ENCODE measurements around the gene GLT6D1.

Gene GLT6D1

GRCh38 chr9:135620558-135620957 lies 18.8 kb downstream of the GLT6D1 start:
- no peak for DNase-seq

- DNase-seq: no peak
These were observed 19.8 kb downstream of the GLT6D1 start for GRCh38 chr9:135619599-135619886.

- no peak for DNase-seq
These were observed 20.3 kb downstream of the GLT6D1 start for GRCh38 chr9:135618866-135619598.

- no peak for DNase-seq
These were observed 21.3 kb downstream of the GLT6D1 start for GRCh38 chr9:135617991-135618411.

GRCh38 chr9:135617538-135617900 lies 21.8 kb downstream of the GLT6D1 start:
- no peak for DNase-seq

GRCh38 chr9:135616619-135617537 lies 22.5 kb downstream of the GLT6D1 start:
- no peak for DNase-seq

- DNase-seq: no peak
These were observed 23.4 kb downstream of the GLT6D1 start for GRCh38 chr9:135615666-135616618.

- no peak for DNase-seq
These were observed 24.3 kb downstream of the GLT6D1 start for GRCh38 chr9:135614821-135615665.

GRCh38 chr9:135613946-135614805 lies 25.2 kb downstream of the GLT6D1 start:
- DNase-seq: no peak

- no peak for DNase-seq
These were observed 26.1 kb downstream of the GLT6D1 start for GRCh38 chr9:135612981-135613910.

GRCh38 chr9:135612437-135612836 lies 26.9 kb downstream of the GLT6D1 start:
- DNase-seq: no peak

GRCh38 chr9:135611875-135612209 lies 27.5 kb downstream of the GLT6D1 start:
- no peak for DNase-seq

GRCh38 chr9:135611142-135611874 lies 28.0 kb downstream of the GLT6D1 start:
- no peak for DNase-seq

- DNase-seq: no peak
These were observed 28.8 kb downstream of the GLT6D1 start for GRCh38 chr9:135610290-135611141.

GRCh38 chr9:135609366-135609955 lies 29.9 kb downstream of the GLT6D1 start:
- no peak for DNase-seq

GRCh38 chr9:135608999-135609317 lies 30.4 kb downstream of the GLT6D1 start:
- no peak for DNase-seq

GRCh38 chr9:135608294-135608998 lies 30.9 kb downstream of the GLT6D1 start:
- no peak for DNase-seq
